Upper lobe of left lung (tissue), 6 donors: ENCODE results near the gene RBMS1. TPM values are rescaled to one million over a fixed set of nuclear protein-coding genes. Genes with fewer than 3 reads are reported as not detected.

Experiments
- ATAC-seq, 2 donors: fragments of 200-7000 bp; cut with Tn5 transposase; one replicate each; pipeline ENCODE4 v1.9.1; 2022; ENCODE audit warnings: mild to moderate bottlenecking in 2 of 2, moderate library complexity in 2 of 2; ENCODE audit not compliant: low FRiP score in 2 of 2
- DNase-seq, 2 donors: peaks; one replicate each; pipeline ENCODE4 v3.0.0-alpha.2; 2019 to 2020
- H3K27ac ChIP-seq, 4 donors: fragments of 200-600 bp; sonication (generic); one replicate each; pipeline ENCODE4 v1.5.1; 2016 to 2019
- H3K27me3 ChIP-seq, 4 donors: fragments of 200-600 bp; sonication (generic); one replicate each; pipeline ENCODE4 v1.5.1; 2017 to 2019
- H3K36me3 ChIP-seq, 4 donors: fragments of 200-600 bp; sonication (generic); one replicate each; pipeline ENCODE4 v1.5.1; 2016 to 2019
- H3K4me1 ChIP-seq, 4 donors: fragments of 200-600 bp; sonication (generic); one replicate each; pipeline ENCODE4 v1.5.1; 2018 to 2019
- H3K4me3 ChIP-seq, 4 donors: fragments of 200-600 bp; sonication (generic); one replicate each; pipeline ENCODE4 v1.5.1; 2017 to 2019; ENCODE audit warnings: mild to moderate bottlenecking in 2 of 4, moderate library complexity in 1 of 4
- H3K9me3 ChIP-seq, 4 donors: fragments of 200-600 bp; sonication (generic); one replicate each; pipeline ENCODE4 v1.5.1; 2018 to 2019
- CTCF ChIP-seq, 6 experiments: fragments of 450-650 bp in 4 of 6; fragments of 200-600 bp in 2 of 6; sonication (generic) in 2 of 6; IDR thresholded peaks; one replicate each; pipeline ENCODE4 v1.5.1; 2016 to 2019; ENCODE audit warnings: antibody characterized with exemption in 6 of 6
- EP300 ChIP-seq, 4 donors: sonication (generic); formaldehyde crosslinking; IDR thresholded peaks; one replicate each; pipeline ENCODE4 v1.5.1; 2017; ENCODE audit warnings: antibody characterized with exemption in 4 of 4, control low read depth in 2 of 4
- POLR2A ChIP-seq, 4 donors: fragments of 450-650 bp; IDR thresholded peaks; one replicate each; pipeline ENCODE4 v1.5.1; 2016 to 2017; ENCODE audit warnings: antibody characterized with exemption in 4 of 4, mild to moderate bottlenecking in 2 of 4
- POLR2AphosphoS5 ChIP-seq, 2 donors: sonication (generic); formaldehyde crosslinking; IDR thresholded peaks; one replicate each; pipeline ENCODE4 v1.5.1; 2017; ENCODE audit warnings: antibody characterized with exemption in 2 of 2
- WGBS, 2 donors: methylation state at CpG; one replicate each; pipeline ENCODE4 v1.1.5; 2017 to 2018; 5-methylcytosine and 5-hydroxymethylcytosine counted together
- total RNA-seq, 6 donors: library from RNA; depleted of rRNA in 4 of 6; stranded (reverse); fragments of >200 nt in 4 of 6; gene quantifications; one replicate each; pipeline versions ENCODE4 v1.1.0 to v1.2.1, GENCODE V29; 2016 to 2021
- donor health status: DM: no; HTN: no; CAD: no; lungs with moderate emphysema.
- donor health status: DM: no; HTN: yes; CAD: no; lungs with severe emphysema.

Gene RBMS1
- total RNA-seq, 6 donors from 2014 or later = 81.3 to 125 (median 95.4) TPM

- peak overlapping the region in 1 of 4 donors; percentile 12 for H3K4me3 ChIP-seq
- H3K36me3 ChIP-seq = no peaks in the 10 kb centered on the region
- H3K27ac ChIP-seq = peak overlapping the region; percentile 34 to 69 (median 44)
- peaks cover 23 to 55% (median 32%) of the 10 kb centered on the region in 4 donors for H3K4me1 ChIP-seq
- peaks cover 0 to 13% (median 2%) of the 10 kb centered on the region in 4 donors for H3K9me3 ChIP-seq
- no peaks in the 10 kb centered on the region for H3K27me3 ChIP-seq
- TF ChIP-seq CTCF (IDR thresholded peaks at IDR 0.05) (no peak), POLR2AphosphoS5 (IDR thresholded peaks at IDR 0.05) (no peak), EP300 (IDR thresholded peaks at IDR 0.05) (no peak), POLR2A (IDR thresholded peaks at IDR 0.05) (no peak)
- no peak for DNase-seq
- ATAC-seq = peak in 1 of 2 donors; percentile 7
- 73 to 75% methylated on average over 4 of the region's 4 CpGs for WGBS, 2 donors
Observed at GRCh38 chr2:160428405-160428763, 65.2 kb downstream of the RBMS1 start.

GRCh38 chr2:160427629-160428404 is 65.8 kb downstream of the RBMS1 start:
- peak in 1 of 2 donors; percentile 35 for DNase-seq
- peaks cover 23 to 50% (median 31%) of the 10 kb centered on the region in 4 donors for H3K4me1 ChIP-seq

GRCh38 chr2:160426604-160427003 is 67.0 kb downstream of the RBMS1 start:
- H3K27ac ChIP-seq = peak overlapping the region in 3 of 4 donors; percentile 15 to 42 (median 37)
- H3K9me3 ChIP-seq = peaks cover 0 to 13% (median 2%) of the 10 kb centered on the region in 4 donors
- H3K4me1 ChIP-seq = peaks cover 23 to 42% (median 30%) of the 10 kb centered on the region in 4 donors
- 59 to 79% methylated on average over 5 of the region's 5 CpGs for WGBS, 2 donors
- no peak for TF ChIP-seq CTCF (IDR thresholded peaks at IDR 0.05)
- TF ChIP-seq EP300 (IDR thresholded peaks at IDR 0.05) = no peak
- no peak for TF ChIP-seq POLR2AphosphoS5 (IDR thresholded peaks at IDR 0.05)
- no peak for TF ChIP-seq POLR2A (IDR thresholded peaks at IDR 0.05)
- no peak overlapping the region for H3K4me3 ChIP-seq
- DNase-seq = no peak
- ATAC-seq = no peak
- H3K27me3 ChIP-seq = no peaks in the 10 kb centered on the region
- no peaks in the 10 kb centered on the region for H3K36me3 ChIP-seq

More at GRCh38 chr2:160427629-160428404, 65.8 kb downstream of the RBMS1 start:
- ATAC-seq = peak in 1 of 2 donors; percentile 76
- H3K9me3 ChIP-seq = peaks cover 0 to 13% (median 2%) of the 10 kb centered on the region in 4 donors
- no peaks in the 10 kb centered on the region for H3K36me3 ChIP-seq
- 27 to 32% methylated on average over 7 of the region's 7 CpGs for WGBS, 2 donors
- H3K27me3 ChIP-seq = no peaks in the 10 kb centered on the region
- H3K27ac ChIP-seq = peak overlapping the region; percentile 34 to 69 (median 44)
- peak overlapping the region in 1 of 4 donors; percentile 12 for H3K4me3 ChIP-seq
- TF ChIP-seq EP300 (IDR thresholded peaks at IDR 0.05) = no peak
- no peak for TF ChIP-seq POLR2AphosphoS5 (IDR thresholded peaks at IDR 0.05)
- TF ChIP-seq POLR2A (IDR thresholded peaks at IDR 0.05) = no peak
- TF ChIP-seq CTCF (IDR thresholded peaks at IDR 0.05) = no peak

GRCh38 chr2:160425434-160426151 is 68.0 kb downstream of the RBMS1 start:
- Histone ChIP-seq H3K4me1 (peaks cover 23 to 42% (median 30%) of the 10 kb centered on the region in 4 donors), H3K27ac (peak overlapping the region in 3 of 4 donors; percentile 15 to 60 (median 42)), H3K4me3 (no peak overlapping the region), H3K9me3 (peaks cover 0 to 7% (median 2%) of the 10 kb centered on the region in 4 donors), H3K36me3 (no peaks in the 10 kb centered on the region), H3K27me3 (no peaks in the 10 kb centered on the region)
- WGBS, 2 donors = 46% methylated on average over 4 of the region's 4 CpGs
- no peak for DNase-seq
- TF ChIP-seq EP300 (IDR thresholded peaks at IDR 0.05) (peak in 1 of 4 donors; percentile 29), POLR2AphosphoS5 (IDR thresholded peaks at IDR 0.05) (no peak), CTCF (IDR thresholded peaks at IDR 0.05) (no peak)
- peak; percentile 43 to 75 for ATAC-seq
